Liver (tissue), 3 donors: ENCODE results near the gene PRICKLE3.

ENCODE experiments used
- CTCF ChIP-seq: fragments of 150-350 bp; IDR thresholded peaks from 2 replicates; pipeline ENCODE4 v1.5.1; 2017; ENCODE audit warnings: improper control_type of control experiment, low read depth, low read length; ENCODE audit not compliant: missing input control
- EGR1 ChIP-seq, 2 donors: IDR thresholded peaks; 2 replicates each; pipeline ENCODE4 v1.6.1; 2016 to 2018; ENCODE audit warnings: antibody characterized with exemption in 2 of 2, low read depth in 2 of 2
- SP1 ChIP-seq: IDR thresholded peaks from 2 replicates; pipeline ENCODE4 v1.6.1; 2018; ENCODE audit warnings: antibody characterized with exemption, mild to moderate bottlenecking
- TAF1 ChIP-seq: conservative IDR thresholded peaks from 2 replicates; pipeline ENCODE4 v1.6.1; 2016; ENCODE audit warnings: antibody characterized with exemption, mild to moderate bottlenecking
- ZBTB33 ChIP-seq: IDR thresholded peaks from 2 replicates; pipeline ENCODE4 v1.6.1; 2016; ENCODE audit warnings: antibody characterized with exemption
- donor health status: healthy.
- donor health status: healthy.

GRCh38 chrX:49171752-49172279 is 14.4 kb downstream of the PRICKLE3 start, which contains the start of gene PLP2:
- TF ChIP-seq CTCF (no peak), EGR1 (IDR thresholded peaks at IDR 0.05; ENCODE audit: low read depth in 2 of 2) (no peak), ZBTB33 (no peak), TAF1 (no peak), SP1 (no peak)
